IMR-90 (cell line): ENCODE results near the gene FAM53B. TPM values are rescaled to one million over a fixed set of nuclear protein-coding genes. Genes with fewer than 3 reads are reported as not detected.

Source experiments
- ATAC-seq: fragments of 200-7000 bp; cut with Tn5 transposase; 2 replicates; pipeline ENCODE4 v1.9.1; 2020; ENCODE audit warnings: low read depth, mild to moderate bottlenecking, moderate library complexity
- BruUV-seq: library from RNA; stranded (reverse); fragments of 400-500 nt; replicated peaks from 2 replicates; lab custom pipeline; 2021; lab: Mats Ljungman, UMichigan
- CTCF ChIA-PET: fragments of 300-600 bp; formaldehyde crosslinking; extraction: SDS; loops from one replicate; lab custom pipeline; 2021; ENCODE audit warnings: antibody characterized with exemption; lab: Yijun Ruan, JAX
- POLR2A ChIA-PET: fragments of 300-600 bp; sonication (Branson Sonifier 250); formaldehyde crosslinking; loops from one replicate; lab custom pipeline; 2022; ENCODE audit warnings: antibody characterized with exemption; ENCODE audit not compliant: unreplicated experiment; lab: Charles Lee
- DNase-seq: peaks from one replicate; pipeline ENCODE4 v3.0.0; 2013
- H2AFZ ChIP-seq: replicated peaks from 2 replicates; pipeline ENCODE3; 2013; ENCODE audit warnings: low read length, mild to moderate bottlenecking; ENCODE audit not compliant: poor library complexity
- H2AK5ac ChIP-seq: 2 replicates; pipeline ENCODE4 v1.6.1; 2013; ENCODE audit warnings: low read depth, low read length, inconsistent platforms
- H2AK9ac ChIP-seq: replicated peaks from 2 replicates; pipeline ENCODE3; 2013; ENCODE audit warnings: mild to moderate bottlenecking, low read depth, low read length, moderate library complexity; ENCODE audit not compliant: poor library complexity
- H2BK120ac ChIP-seq: 2 replicates; pipeline ENCODE4 v1.6.1; 2013; ENCODE audit warnings: low read depth, low read length, inconsistent platforms
- H2BK15ac ChIP-seq: 3 replicates; pipeline ENCODE4 v1.6.1; 2013; ENCODE audit warnings: low read depth, low read length, inconsistent platforms
- H2BK20ac ChIP-seq: 2 replicates; pipeline ENCODE4 v1.6.1; 2013; ENCODE audit warnings: low read depth, mild to moderate bottlenecking, inconsistent platforms, low read length, moderate library complexity
- H2BK5ac ChIP-seq: 2 replicates; pipeline ENCODE4 v1.6.1; 2013; ENCODE audit warnings: mild to moderate bottlenecking, low read depth, low read length, inconsistent platforms; ENCODE audit not compliant: poor library complexity, severe bottlenecking
- H3K14ac ChIP-seq: replicated peaks from 2 replicates; pipeline ENCODE4 v1.6.1; 2013; ENCODE audit warnings: low read depth, low read length, inconsistent platforms
- H3K18ac ChIP-seq: 2 replicates; pipeline ENCODE4 v1.6.1; 2013; ENCODE audit warnings: low read depth, low read length, control low read depth
- H3K23ac ChIP-seq: 2 replicates; pipeline ENCODE4 v1.6.1; 2013; ENCODE audit warnings: low read depth, low read length, inconsistent platforms
- H3K27ac ChIP-seq: 2 replicates; pipeline ENCODE4 v1.5.1; 2013; ENCODE audit warnings: mild to moderate bottlenecking, control low read depth, low read length; ENCODE audit not compliant: insufficient read depth
- H3K27me3 ChIP-seq: 2 replicates; pipeline ENCODE4 v1.6.1; 2013; ENCODE audit warnings: low read length; ENCODE audit not compliant: control insufficient read depth, insufficient read depth
- H3K36me3 ChIP-seq: 2 replicates; pipeline ENCODE4 v1.6.1; 2013; ENCODE audit warnings: low read length, mixed read lengths; ENCODE audit not compliant: control insufficient read depth, insufficient read depth
- H3K4ac ChIP-seq: 2 replicates; pipeline ENCODE4 v1.6.1; 2013; ENCODE audit warnings: low read depth, low read length, inconsistent platforms
- H3K4me1 ChIP-seq: 2 replicates; pipeline ENCODE4 v1.6.1; 2013; ENCODE audit warnings: low read length, mixed read lengths; ENCODE audit not compliant: control insufficient read depth, insufficient read depth
- H3K4me2 ChIP-seq: 2 replicates; pipeline ENCODE4 v1.6.1; 2013; ENCODE audit warnings: low read depth, mild to moderate bottlenecking, control low read depth, low read length, moderate library complexity
- H3K4me3 ChIP-seq: 2 replicates; pipeline ENCODE4 v1.5.1; 2013; ENCODE audit warnings: low read depth, mild to moderate bottlenecking, control low read depth, low read length, moderate library complexity; ENCODE audit not compliant: insufficient read depth
- H3K56ac ChIP-seq: 2 replicates; pipeline ENCODE4 v1.6.1; 2013; ENCODE audit warnings: low read length, inconsistent platforms; ENCODE audit not compliant: insufficient read depth; ENCODE audit errors: extremely low read depth
- H3K79me1 ChIP-seq, 2 experiments: 2 replicates each; pipeline ENCODE4 v1.6.1; 2013; ENCODE audit warnings: low read length in 2 of 2, inconsistent platforms in 1 of 2, low read depth in 1 of 2
- H3K9ac ChIP-seq: 2 replicates; pipeline ENCODE4 v1.6.1; 2013; ENCODE audit warnings: low read depth, low read length, control low read depth
- H3K9me1 ChIP-seq: 2 replicates; pipeline ENCODE4 v1.6.1; 2013; ENCODE audit warnings: low read length, inconsistent platforms; ENCODE audit not compliant: insufficient read depth
- H3K9me3 ChIP-seq: 2 replicates; pipeline ENCODE4 v1.6.1; 2013; ENCODE audit warnings: low read length; ENCODE audit not compliant: control insufficient read depth, insufficient read depth
- H4K20me1 ChIP-seq: 2 replicates; pipeline ENCODE4 v1.6.1; 2013; ENCODE audit warnings: low read length, inconsistent platforms; ENCODE audit not compliant: insufficient read depth
- H4K5ac ChIP-seq: 2 replicates; pipeline ENCODE4 v1.6.1; 2013; ENCODE audit warnings: mild to moderate bottlenecking, low read depth, low read length, control low read depth
- H4K8ac ChIP-seq, 2 experiments: 2 replicates each; pipeline ENCODE4 v1.6.1; 2013; ENCODE audit warnings: low read depth in 2 of 2, low read length in 2 of 2, control low read depth in 1 of 2, inconsistent platforms in 1 of 2
- H4K91ac ChIP-seq: 2 replicates; pipeline ENCODE4 v1.6.1; 2013; ENCODE audit warnings: low read depth, low read length, inconsistent platforms; ENCODE audit not compliant: insufficient read depth
- CEBPB ChIP-seq: IDR thresholded peaks from 2 replicates; pipeline ENCODE4 v1.6.1; 2012; ENCODE audit warnings: low read depth, low read length, improper control_type of control experiment
- CHD1 ChIP-seq: IDR thresholded peaks from 2 replicates; pipeline ENCODE4 v1.6.1; 2012; ENCODE audit warnings: low read depth, low read length, improper control_type of control experiment
- CTCF ChIP-seq: conservative IDR thresholded peaks from 2 replicates; pipeline ENCODE4 v1.5.1; 2012; ENCODE audit warnings: mild to moderate bottlenecking, low read depth, low read length, improper control_type of control experiment
- ELK1 ChIP-seq: fragments of 150-350 bp; IDR thresholded peaks from 2 replicates; pipeline ENCODE4 v1.6.1; 2016; ENCODE audit warnings: low read depth, mild to moderate bottlenecking, low read length, moderate library complexity, borderline replicate concordance
- FOS ChIP-seq: fragments of 150-350 bp; IDR thresholded peaks from 2 replicates; pipeline ENCODE4 v1.6.1; 2016; ENCODE audit warnings: low read depth, low read length
- MXI1 ChIP-seq: IDR thresholded peaks from 2 replicates; pipeline ENCODE4 v1.6.1; 2012; ENCODE audit warnings: low read depth, mild to moderate bottlenecking, low read length, moderate library complexity, borderline replicate concordance
- POLR2A ChIP-seq: IDR thresholded peaks from 2 replicates; pipeline ENCODE4 v1.6.1; 2012; ENCODE audit warnings: mild to moderate bottlenecking, low read depth, low read length
- RAD21 ChIP-seq: IDR thresholded peaks from 2 replicates; pipeline ENCODE4 v1.6.1; 2012; ENCODE audit warnings: low read length, improper control_type of control experiment
- RCOR1 ChIP-seq: IDR thresholded peaks from 2 replicates; pipeline ENCODE4 v1.6.1; 2012; ENCODE audit warnings: mild to moderate bottlenecking, low read length, improper control_type of control experiment; ENCODE audit not compliant: insufficient replicate concordance
- RFX5 ChIP-seq: IDR thresholded peaks from 2 replicates; pipeline ENCODE4 v1.8.0; 2012; ENCODE audit warnings: low read depth, mild to moderate bottlenecking, low read length, moderate library complexity
- USF2 ChIP-seq: fragments of 150-350 bp; IDR thresholded peaks from 2 replicates; pipeline ENCODE4 v1.6.1; 2017; ENCODE audit warnings: mild to moderate bottlenecking, antibody characterized with exemption, low read length, low read depth
- WGBS, 2 experiments: methylation state at CpG; one replicate each; pipeline versions ENCODE4 v1.1.5 to v1.1.7; 2013; ENCODE audit warnings: missing lambda C conversion rate in 2 of 2; ENCODE audit not compliant: insufficient read length in 1 of 2; ENCODE audit errors: extremely low coverage in 2 of 2; 5-methylcytosine and 5-hydroxymethylcytosine counted together
- dilution Hi-C: fragments of 300-500 bp; cut with HindIII; formaldehyde crosslinking; loops from one replicate; pipeline ENCODE4 v1.14.3; 2018; ENCODE audit warnings: low sequenced_read_pairs; ENCODE audit not compliant: unreplicated experiment
- in situ Hi-C: fragments of 300-500 bp; cut with MboI; formaldehyde crosslinking; loops from 3 replicates; pipeline ENCODE4 v1.14.3; 2019; ENCODE audit warnings: low sequenced_read_pairs, inconsistent platforms, mixed read lengths
- intact Hi-C: fragments of 100-400 bp; cut with micrococcal nuclease; formaldehyde crosslinking; loops from 2 replicates; pipeline ENCODE4 v1.10.0; 2022
- polyA plus RNA-seq, 3 experiments: library from polyadenylated mRNA; depleted of rRNA; stranded (reverse); fragments of >200 nt; gene quantifications; 2 replicates each; pipeline ENCODE4 v1.2.3, GENCODE V29; 2012; ENCODE audit warnings: low replicate concordance in 1 of 3
- total RNA-seq: library from RNA; depleted of rRNA; stranded (reverse); fragments of >200 nt; gene quantifications from 2 replicates; pipeline ENCODE4 v1.2.3, GENCODE V29; 2012

Gene FAM53B
- total and polyA plus RNA-seq, 2 of the 4 experiments (the other 2 are of a cell fraction): 3.8 to 5.7 TPM

GRCh38 chr10:124639646-124640045, 104.5 kb downstream of the FAM53B start:
- no peak for TF ChIP-seq CEBPB
- TF ChIP-seq RAD21: no peak
- no peak for TF ChIP-seq CTCF
- no peak for TF ChIP-seq USF2
- TF ChIP-seq POLR2A: no peak
- no peak for TF ChIP-seq CHD1
- no peak for TF ChIP-seq RFX5
- no peak for TF ChIP-seq FOS
- no peak for TF ChIP-seq RCOR1
- TF ChIP-seq MXI1: no peak
- no peak for TF ChIP-seq ELK1
- Histone ChIP-seq H3K14ac (no peak overlapping the region), H3K9me1 (peaks cover 10% of the 10 kb centered on the region), H3K27me3 (no peaks in the 10 kb centered on the region), H3K56ac (no peak overlapping the region), H3K9me3 (no peaks in the 10 kb centered on the region), H3K4ac (no peak overlapping the region), H3K4me1 (peaks cover 10% of the 10 kb centered on the region; the same call in 1 of the 2 replicates), H2AFZ (no peak overlapping the region), H4K20me1 (no peaks in the 10 kb centered on the region; the same call in 1 of the 2 replicates), H2BK20ac (no peak overlapping the region), H4K8ac (no peak overlapping the region), H4K91ac (no peak overlapping the region), H3K27ac (no peak overlapping the region), H3K9ac (no peak overlapping the region), H3K36me3 (no peaks in the 10 kb centered on the region), H2BK5ac (no peak overlapping the region), H2BK120ac (no peak overlapping the region), H4K5ac (no peak overlapping the region), H3K18ac (no peak overlapping the region), H2AK5ac (no peak overlapping the region), H3K4me2 (no peak overlapping the region), H2AK9ac (no peak overlapping the region), H3K4me3 (no peak overlapping the region), H2BK15ac (no peak overlapping the region), H3K79me1 (peaks cover 0 to 15% of the 10 kb centered on the region in 2 experiments; a peak in 1 of 4 replicates), H3K23ac (no peak overlapping the region)
- dilution Hi-C loops: no loop called here
- in situ Hi-C loops: no loop called here
- POLR2A ChIA-PET: no interaction called here
- DNase-seq (no peak), ATAC-seq (no peak)
- WGBS, 2 experiments: 100% methylated on average over 1 of the region's 6 CpGs; no CpG with 5 or more reads in 1 of the 2 experiments
- CTCF ChIA-PET: no interaction called here
- BruUV-seq: no TSS peak
- intact Hi-C loops: no loop called here
